NB4 (cell line): ENCODE results near the gene ADAM33.

ENCODE experiments used
- CTCF ChIP-seq: IDR thresholded peaks from one replicate; pipeline ENCODE4 v1.5.1; 2012; ENCODE audit warnings: low read depth, low read length
- MAX ChIP-seq: IDR thresholded peaks from 2 replicates; pipeline ENCODE4 v1.6.1; 2011; ENCODE audit warnings: low read depth, low read length

- TF ChIP-seq CTCF, result no peak
- TF ChIP-seq MAX, result no peak; the same call in 1 of the 2 replicates
These were observed 28.9 kb downstream of the ADAM33 start for GRCh38 chr20:3652676-3653596.
